ENCODE results near the gene FAM222A. TPM values are rescaled to one million over a fixed set of nuclear protein-coding genes. Genes with fewer than 3 reads are reported as not detected.

The FAM222A gene
- total RNA-seq, 1 experiment from 2014 or later = 1.9 TPM

DNA sequence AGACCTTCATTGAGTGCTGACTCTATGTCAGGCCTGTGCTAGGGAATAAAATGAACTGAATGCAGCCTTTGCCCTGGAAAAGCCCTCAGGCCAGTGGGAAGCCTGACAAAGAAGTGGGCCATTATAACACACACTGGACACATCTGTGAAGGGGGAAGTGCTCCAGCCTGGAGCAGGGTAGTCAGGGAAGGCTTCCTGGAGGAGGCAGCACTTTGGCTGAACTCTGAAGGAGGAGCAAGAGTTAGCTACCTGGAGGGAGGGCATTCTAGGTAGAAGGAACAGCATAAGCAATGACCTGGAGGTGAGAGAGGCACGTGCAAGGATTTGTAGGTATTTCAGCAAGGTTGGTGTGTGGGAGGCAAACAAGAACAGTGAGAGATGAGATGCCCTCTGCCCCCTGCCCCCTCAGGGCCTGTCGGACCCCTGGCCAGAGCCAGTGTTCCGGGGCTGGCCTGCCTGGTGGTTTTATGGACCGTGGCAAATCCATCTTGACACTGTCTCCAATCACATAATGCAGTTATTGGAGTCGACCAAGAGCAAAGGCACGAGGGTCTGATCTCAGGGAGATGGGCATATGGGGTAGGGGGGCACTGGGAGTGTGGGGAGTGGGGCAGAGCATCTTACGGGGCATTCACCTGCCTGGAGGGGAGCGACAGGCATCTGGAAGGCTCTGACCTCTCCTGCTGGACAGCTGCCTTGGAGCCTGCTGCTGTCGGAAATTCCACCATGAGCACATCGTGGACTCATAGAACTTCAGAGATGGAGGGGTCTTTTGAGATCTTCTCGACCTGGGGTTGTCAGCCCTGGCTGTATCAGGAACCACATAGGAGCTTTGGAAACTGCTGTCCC, 2.7 kb upstream of the FAM222A start:
- DNase-seq (ENCODE audit: low read depth) = no peak

DNA sequence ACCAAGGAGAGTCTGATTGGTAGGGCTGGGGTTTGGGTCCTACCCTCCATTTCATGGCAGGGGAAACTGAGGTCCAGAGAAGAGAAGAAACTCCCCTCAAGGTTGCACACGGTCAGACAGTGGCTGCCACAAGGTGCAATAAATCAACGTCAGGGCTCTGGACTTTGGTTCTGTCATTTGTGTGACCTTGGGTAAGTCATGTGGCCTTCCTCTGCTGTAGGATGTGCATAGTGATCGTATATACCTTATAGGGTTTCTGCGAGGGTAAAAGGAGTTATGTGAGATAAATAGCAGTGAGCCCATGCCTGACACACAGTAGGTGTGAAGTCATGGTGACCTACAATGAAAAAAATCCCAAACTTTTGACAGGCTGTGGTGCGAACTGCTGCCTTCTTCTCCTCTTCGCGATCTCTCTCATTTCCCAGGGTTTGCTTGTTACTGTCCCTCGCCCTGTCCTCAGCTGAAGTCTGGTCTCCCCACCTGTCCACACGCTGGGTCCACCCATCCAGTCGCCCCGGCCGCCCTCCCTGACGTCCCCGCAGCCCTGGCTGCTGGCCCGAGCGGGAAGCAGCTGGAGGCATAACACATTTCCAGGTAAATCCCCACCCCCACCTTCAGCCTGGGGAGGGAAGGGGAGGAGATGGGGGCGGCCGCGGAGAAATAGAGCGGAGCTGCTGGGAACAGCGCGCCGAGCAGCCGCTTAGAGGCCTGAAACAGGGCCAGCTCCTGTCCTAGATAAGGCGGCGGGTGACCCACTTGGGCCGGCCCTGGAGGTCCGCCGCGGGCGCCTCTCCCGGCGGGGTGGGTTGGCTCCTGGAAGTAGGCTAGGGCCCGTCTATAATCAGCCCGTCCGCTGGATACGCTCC, 1.8 kb upstream of the FAM222A start:
- no peak for DNase-seq (ENCODE audit: low read depth)

DNA sequence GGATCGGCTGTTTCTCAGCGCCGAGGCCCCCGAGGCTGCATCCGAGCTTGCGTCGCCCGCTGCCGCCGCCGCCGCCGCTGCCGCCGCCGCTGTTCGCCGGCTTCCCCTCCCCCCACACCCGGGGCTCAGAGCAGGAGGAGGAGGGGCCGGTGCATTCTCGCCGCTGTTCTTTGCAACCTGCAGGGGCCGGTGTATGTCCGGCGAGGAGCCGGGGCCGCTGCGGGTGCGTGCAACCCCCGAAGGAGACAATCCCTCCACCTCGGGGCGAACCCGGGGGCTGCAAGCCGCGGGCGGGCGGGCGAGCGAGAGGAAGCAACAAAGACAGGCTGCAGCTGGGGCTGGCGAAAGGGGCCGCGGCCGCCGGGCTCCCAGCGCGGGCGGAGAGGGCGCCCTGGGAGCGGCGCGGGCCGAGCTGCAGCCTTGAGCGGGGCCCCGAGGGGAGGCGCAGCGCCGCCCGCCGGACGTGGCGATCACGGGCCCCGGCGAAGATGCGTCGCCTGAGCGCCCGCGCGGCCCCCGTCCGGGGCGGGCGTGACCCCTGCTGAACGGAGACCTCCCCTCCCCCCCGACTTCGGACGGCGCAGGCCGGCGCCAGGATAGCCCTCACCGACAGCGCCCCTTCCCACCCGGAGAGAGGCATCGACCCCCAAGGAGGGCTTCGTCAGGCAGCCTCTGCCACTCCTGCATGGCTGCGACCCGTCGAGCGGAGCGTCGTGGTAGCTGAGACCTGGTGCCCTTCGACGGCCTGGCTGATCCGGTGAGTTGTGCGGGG, 702 bp downstream of the FAM222A start:
- DNase-seq (ENCODE audit: low read depth) = peak; percentile 40

DNA sequence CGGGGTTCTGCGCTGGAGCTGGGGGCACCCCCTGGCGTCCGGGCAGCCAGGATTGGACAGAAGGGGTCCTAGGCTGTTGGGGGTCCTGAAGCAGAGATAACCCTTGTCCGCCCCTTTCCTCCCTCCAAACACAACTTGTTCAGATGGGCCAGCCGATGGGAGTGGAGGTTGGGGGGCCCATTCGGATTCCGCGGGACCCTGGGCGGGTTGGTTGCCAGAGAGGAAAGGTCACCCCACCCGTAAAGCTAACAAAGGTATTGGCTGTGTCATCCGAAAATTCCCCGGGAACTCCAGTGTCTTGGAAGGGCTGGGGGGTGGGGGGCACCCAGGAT, 1.3 kb downstream of the FAM222A start:
- no peak for DNase-seq (ENCODE audit: low read depth)

DNA sequence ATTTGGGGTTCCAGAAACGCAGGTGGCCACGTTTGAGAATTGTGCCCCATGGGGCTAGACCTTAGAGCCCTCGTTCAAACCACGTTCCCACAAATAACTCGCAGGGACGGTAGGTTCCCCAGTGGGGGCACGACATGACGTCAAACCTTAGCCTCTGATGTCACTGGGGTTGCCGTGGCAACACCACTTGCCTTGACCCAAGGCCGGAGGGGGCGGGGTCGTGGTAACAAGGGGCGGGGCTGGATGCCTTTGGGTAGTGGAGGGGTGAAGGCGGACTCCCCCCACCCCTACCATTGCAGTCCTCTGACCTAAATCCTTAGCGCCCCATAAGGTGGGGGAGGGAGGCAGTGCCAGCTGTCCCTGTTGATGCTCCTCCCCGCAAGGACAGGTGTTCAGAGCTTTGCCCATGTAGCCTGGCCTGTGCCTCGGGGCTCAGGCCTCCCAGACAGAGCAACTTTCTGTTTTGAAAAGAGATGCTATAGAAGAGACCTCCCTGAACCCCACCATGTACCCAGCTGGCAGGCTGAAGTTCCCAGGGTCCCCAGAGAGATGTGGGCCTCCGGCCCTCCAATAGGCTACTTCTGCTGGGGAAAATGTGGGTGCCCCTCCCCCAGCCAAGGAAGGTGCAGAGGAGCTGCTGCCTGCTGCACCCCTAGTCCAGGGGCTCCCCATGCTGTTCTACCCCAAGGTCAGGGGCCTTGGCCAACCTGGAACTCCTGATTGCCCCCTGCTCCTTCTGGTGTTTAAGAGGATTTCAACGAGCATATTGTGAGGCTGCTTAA, 1.9 kb downstream of the FAM222A start:
- DNase-seq (ENCODE audit: low read depth) = no peak

DNA sequence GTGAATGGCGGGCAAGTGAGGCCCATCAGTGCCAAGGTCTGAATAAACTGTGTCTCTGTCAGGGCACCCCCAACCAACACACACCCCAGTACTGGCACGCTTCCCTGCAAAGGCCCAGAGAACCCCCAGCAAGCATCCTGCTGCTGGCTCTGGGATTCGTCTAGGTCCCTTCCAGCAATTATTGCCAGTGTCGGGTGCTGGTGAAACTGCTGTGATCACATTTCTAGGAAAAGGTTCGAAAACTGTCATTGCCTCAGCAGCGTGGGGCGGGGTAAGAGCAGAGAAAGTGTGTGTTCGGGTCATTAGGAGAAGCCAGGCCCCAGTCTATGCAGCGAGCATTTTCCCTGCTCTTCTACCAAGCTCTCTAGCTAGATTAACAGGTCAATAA, 2.5 kb downstream of the FAM222A start:
- DNase-seq (ENCODE audit: low read depth) = no peak

DNA sequence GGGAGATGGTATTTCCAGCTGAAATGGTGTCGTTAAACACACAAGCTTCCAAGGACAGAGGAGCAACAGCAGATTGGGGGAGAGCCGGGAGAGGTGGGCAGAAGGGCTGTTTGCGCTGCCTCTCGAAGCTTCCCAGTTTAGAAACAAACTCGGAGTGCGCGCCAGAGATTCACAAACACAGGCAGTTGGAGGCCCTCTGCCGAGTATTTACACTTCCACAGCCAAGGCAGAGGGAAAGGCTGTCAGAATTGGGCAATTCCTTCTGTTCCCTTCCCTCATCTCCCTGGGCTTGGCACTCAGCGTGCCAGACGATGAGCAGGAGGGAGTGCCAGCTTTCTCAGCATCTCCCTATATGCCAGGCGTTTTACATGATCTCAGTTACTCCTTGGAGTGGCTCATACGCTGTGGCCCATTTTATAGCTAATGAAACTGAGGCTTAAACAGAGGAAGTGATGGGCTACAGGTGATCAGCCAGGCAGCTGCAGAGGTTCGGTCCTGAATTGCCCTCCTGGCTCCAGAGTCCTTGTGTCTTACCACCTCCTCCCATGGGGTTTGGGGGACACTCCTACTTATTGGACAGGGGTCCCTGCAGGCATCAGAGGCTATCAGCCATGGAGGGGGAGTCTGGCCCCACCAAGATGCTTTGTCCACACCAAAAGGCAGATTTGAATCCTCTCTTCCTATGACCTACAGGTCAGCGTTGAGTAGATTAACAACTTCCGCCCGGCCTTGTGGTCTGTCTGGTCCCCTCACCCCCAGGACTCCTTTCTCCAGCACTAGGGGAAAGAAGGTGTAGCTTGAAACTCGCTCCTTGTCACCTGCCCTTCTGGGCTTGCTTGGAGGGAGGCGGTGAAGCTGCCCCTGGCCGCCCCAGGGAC, 3.1 kb downstream of the FAM222A start:
- no peak for DNase-seq (ENCODE audit: low read depth)

DNA sequence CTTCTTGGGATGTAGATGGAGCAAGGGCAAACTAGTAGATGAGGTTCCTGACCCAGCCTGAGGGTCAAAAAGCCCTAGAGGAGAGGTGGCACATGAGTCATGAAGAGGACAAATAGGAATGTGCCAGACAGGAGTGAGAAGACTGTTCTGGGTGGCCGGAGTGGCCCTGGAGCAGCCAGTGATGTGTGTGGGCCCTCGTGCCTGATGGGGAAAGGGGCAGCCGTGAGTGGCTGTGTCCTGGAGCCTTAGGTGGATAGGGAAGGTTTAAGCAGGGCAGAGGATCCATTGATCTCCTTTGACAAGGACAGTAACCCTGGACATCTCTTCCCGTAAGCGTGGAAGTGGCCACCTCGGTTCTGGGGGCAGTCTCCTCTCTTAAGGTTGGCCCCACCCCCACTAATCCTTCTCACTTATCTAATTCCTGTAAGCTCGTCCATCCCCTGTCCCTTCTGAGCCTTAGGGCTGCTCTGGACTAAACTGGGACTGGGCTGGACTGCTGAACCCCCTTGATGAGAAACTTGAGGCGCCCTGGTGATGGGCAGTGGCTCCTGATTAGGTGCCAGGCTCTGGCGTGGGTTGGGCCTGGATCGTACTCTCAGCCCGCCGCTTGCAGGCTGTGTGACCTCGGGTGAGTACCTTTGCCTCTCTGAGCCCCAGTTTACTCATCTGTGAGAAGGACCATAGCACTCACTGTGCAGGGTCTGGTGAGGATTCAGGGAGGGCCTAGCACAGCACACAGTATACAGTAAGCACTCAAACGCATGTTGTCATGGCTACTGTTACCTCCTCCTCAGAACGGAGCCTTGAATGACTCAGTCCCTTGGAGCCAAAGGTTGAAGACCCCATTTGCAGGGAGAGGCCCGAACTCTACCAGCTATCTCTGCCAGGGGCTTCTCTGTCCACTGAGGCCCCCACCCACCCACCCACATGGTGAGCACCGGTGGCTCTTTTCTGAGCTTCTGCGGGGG, 4.0 kb downstream of the FAM222A start:
- no peak for DNase-seq (ENCODE audit: low read depth)

DNA sequence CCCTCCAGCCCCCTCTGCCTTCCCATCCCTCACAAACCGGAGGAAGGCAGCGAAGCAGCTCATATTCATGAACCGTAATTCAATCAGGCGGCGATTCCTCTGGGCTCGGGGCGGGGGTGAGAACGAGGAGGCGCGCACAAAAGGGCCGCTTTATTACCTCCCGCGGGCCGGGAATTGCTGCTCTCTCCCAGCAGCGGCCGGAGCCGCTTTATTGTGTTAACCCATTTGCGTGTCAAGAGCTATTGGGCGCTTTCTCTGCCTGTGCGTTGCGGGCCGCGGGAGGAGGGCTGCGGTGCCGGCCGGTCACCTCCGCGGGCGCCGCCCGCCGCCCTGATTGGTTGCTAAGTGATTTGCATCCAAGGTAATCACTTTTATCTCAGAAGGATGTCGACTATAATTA, 4.8 kb downstream of the FAM222A start:
- DNase-seq (ENCODE audit: low read depth) = no peak

DNA sequence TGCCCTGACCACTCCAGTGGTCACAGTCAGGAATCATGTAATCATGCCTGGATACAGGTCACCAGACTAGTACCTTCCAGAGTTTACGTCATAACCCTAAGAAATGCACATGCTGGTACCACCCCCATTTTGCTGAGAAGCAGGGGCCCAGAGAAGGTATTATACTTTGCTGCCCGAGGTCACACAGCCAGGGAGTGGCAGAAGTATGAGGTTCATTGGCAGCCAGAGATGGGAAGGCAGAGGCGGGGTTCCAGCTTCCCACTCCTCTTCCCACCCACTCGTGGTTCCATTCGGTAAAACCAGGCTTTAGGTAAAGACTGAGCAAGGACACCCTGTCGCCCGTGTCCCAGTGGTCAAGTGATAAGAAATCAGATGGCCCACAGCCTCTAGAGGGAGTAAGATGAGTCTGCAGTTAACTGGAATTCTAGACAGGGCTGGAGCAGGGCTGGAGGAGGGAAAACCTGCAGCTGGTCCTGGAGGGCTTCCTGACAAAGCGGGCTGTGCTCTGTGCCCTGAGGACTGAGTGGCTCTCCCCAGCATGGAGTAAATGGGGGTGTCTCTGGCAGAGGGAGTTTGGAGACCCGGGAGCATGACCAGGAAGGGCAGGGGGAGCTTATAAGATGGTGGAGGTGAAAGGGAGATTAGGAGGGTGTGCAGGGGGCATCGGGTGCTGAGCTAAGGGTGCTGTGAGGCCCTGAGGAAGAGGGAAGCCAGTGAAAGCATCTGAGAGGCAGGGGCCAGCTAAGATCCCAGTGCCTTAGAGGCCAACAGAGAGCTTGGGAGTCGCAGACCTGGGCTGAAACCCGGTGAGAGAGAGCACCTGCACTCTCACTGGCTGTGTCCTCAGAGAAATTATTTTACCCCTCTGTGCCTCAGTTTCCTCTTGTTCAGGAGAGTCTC, 5.7 kb downstream of the FAM222A start:
- no peak for DNase-seq (ENCODE audit: low read depth)

DNA sequence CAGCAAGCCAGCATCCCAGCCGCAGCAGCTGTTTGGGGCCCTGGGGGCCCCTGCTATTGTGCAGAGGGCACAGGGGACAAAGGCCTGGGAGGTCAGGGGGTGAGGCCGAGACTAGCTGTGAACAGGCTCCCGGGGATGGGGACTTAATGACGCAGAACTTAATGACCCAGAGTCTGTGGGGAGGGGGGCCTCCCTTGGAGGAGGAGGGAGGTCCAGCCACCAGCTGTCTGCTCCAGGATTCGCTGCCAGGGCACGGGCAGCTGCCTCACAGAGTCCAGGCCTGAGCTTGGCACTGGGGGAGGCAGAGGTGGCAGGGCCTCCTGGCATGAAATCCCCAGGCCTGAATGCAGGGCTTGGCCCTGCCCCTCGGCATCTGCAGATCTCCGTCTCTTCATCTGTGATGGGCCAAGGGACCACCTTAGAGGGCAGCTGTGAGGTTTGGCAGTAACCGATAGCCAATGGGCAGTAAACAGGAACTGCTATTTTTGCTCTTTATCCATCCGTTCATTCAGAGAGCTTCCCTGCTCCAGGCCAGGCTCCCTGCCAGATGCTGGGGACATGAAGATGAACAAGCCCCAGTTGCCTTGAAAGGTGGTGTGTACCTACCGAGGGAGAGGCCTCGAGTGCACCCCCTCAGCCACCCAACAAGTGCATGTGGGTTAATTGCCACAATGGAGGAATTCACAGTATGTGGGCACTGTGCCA, 6.7 kb downstream of the FAM222A start:
- DNase-seq (ENCODE audit: low read depth) = no peak

DNA sequence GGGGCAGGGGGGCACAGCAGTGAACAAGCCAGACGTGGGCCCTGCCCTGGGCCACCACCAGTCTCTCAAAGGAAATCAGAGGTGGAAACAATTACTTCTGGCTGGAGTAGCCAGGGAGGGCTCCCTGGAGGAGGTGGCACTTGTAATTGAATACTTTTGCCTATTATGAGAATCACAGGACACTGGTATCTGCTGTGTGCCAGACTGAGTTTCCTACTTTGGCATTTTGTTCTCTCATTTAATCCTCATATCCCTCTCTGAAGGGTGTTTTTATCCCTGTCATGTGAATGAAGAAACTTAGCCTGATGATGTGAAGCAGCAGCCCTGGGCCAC, 7.2 kb downstream of the FAM222A start:
- no peak for DNase-seq (ENCODE audit: low read depth)

DNA sequence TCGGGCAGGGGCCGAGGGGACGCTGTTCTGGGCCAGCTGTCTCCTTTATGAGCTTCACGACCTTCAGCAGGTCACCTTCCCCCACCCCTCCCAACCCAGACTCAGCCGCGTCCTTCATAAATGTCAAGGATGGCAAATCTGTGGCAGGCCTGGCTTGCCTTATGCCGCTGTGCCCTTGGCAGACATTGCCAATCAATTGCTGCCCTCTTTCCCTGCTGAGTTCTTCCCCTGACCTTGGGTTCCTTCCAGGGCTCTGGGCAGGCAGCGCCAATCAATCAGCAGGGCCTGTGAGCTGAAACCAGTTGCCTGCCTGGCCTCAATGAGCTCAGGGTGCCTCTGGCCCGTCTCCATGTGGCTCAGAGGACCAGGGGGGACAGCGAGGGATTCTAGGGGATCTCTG, 7.7 kb downstream of the FAM222A start:
- DNase-seq (ENCODE audit: low read depth) = no peak

DNA sequence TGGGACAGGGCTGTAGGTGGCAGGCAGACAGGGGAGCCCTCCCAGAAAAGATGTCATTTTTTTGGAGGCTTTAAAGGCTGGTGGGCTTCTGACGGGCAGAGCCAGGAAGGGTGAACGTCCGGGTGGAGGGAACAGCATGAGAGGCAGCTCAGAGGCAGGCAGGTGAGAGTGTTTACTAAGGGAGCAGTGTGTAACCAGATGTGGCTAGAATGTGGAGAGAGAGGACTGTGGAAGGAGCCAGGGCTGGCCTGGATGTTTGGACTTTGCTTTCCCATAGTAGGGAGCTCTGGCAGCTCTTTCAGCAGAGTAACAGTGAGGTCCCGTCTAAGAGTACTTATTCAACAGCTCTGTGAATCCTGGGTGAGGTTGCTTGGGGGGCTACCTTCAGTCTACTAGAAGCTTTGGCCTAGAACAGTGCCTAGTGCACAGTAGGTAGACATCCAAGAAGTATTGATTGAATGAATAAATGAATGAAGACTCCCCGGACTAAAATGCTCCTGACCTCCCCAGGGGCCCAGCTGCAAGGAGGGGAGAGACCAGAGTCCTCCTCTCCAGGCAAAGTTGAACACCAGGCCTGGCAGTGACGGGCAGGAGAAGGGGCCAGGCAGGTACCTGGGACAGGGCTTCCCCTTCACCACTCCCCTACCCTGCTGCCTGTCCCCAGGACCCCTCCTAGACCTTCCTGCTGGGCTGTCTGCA, 8.5 kb downstream of the FAM222A start:
- no peak for DNase-seq (ENCODE audit: low read depth)

DNA sequence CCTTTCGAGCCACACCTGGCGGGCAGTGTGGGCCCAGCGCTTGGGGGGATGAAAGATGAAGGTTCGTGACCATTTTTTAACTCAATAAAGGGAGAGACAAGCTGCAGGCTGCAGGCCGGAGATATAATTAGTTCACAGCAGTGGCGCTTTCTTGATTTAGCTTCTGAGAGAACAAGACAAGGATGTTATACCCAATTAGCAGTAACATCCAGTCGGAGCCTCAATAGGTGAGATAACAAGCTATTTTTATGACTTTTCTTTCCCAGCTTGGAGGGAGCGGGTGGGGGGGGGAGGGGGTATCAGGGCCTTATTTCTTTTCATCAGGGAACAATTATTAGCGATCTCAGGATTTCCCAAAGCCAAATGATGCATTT, 9.1 kb downstream of the FAM222A start:
- no peak for DNase-seq (ENCODE audit: low read depth)

DNA sequence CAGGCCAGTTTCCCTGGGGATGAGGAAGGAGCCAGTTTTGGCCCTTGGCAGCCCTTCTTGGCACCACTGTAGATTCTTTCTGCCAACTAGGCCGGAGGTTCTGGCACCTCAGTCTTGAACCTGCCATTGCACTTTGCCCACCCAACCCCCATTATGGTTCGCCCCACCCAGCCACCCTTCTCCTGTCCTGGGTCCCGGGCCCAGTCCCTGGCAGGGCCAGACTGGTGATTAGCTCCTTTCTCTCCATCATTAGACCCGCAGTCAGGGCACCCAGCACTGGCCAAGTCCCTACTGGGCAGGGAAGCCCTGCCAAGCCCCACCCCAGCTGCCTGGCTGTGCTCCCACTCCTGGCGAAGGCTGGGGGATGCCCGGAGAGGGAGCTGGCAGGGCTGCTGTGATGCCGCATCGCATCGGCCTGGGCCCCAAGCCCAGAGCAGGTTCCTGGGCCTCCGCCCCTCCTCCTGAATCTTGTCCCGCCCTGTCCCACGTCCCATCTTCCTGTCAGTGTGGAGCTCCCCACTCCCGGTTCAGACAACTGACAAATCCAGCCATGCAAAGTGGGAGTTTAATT, 9.8 kb downstream of the FAM222A start:
- DNase-seq (ENCODE audit: low read depth) = no peak
